Left renal cortex interstitium (tissue), 4 donors: Measurements from ENCODE around the gene ZBTB20. TPM values are rescaled to one million over a fixed set of nuclear protein-coding genes. Genes with fewer than 3 reads are reported as not detected.

Source experiments
- DNase-seq, 4 donors: peaks; one replicate each; pipeline ENCODE4 v3.0.0-alpha.2; 2013; ENCODE audit warnings: low read depth in 4 of 4, low spot score in 2 of 4, missing footprints in 1 of 4
- polyA plus RNA-seq, 4 donors: library from polyadenylated mRNA; unstranded; fragments of 120-200 nt; gene quantifications; one replicate each; pipeline ENCODE4 v1.2.1, GENCODE V29; 2013; ENCODE audit not compliant: insufficient read length in 4 of 4

Gene ZBTB20
- polyA plus RNA-seq, 4 donors = 4.5 to 6.5 (median 5.8) TPM

GRCh38 chr3:114727373-114727772 lies 419.7 kb downstream of the ZBTB20 start:
- no peak for DNase-seq

- DNase-seq = no peak
Observed at GRCh38 chr3:114725966-114726365, 421.1 kb downstream of the ZBTB20 start.

GRCh38 chr3:114722530-114722929 lies 424.6 kb downstream of the ZBTB20 start:
- DNase-seq = no peak

- DNase-seq = no peak
Observed at GRCh38 chr3:114721864-114722263, 425.2 kb downstream of the ZBTB20 start.

- DNase-seq = no peak
Observed at GRCh38 chr3:114721209-114721608, 425.9 kb downstream of the ZBTB20 start.

GRCh38 chr3:114718898-114719210 lies 428.2 kb downstream of the ZBTB20 start:
- DNase-seq = peak in 1 of 4 donors; percentile 19

- no peak for DNase-seq
Observed at GRCh38 chr3:114718071-114718897, 428.8 kb downstream of the ZBTB20 start.

- DNase-seq = no peak
Observed at GRCh38 chr3:114716916-114717315, 430.2 kb downstream of the ZBTB20 start.

GRCh38 chr3:114716126-114716525 lies 431.0 kb downstream of the ZBTB20 start:
- no peak for DNase-seq

- no peak for DNase-seq
Observed at GRCh38 chr3:114714957-114715460, 432.1 kb downstream of the ZBTB20 start.

- no peak for DNase-seq
Observed at GRCh38 chr3:114714237-114714636, 432.9 kb downstream of the ZBTB20 start.

GRCh38 chr3:114712728-114713492 lies 434.2 kb downstream of the ZBTB20 start:
- no peak for DNase-seq

- no peak for DNase-seq
Observed at GRCh38 chr3:114711321-114711886, 435.7 kb downstream of the ZBTB20 start.

GRCh38 chr3:114709102-114709501 lies 438.0 kb downstream of the ZBTB20 start:
- DNase-seq = no peak

- no peak for DNase-seq
Observed at GRCh38 chr3:114707252-114707860, 439.7 kb downstream of the ZBTB20 start.

- DNase-seq = no peak
Observed at GRCh38 chr3:114706591-114707232, 440.4 kb downstream of the ZBTB20 start.

- no peak for DNase-seq
Observed at GRCh38 chr3:114700637-114701234, 446.4 kb downstream of the ZBTB20 start.

- DNase-seq = no peak
Observed at GRCh38 chr3:114698146-114699105, 448.7 kb downstream of the ZBTB20 start.

- no peak for DNase-seq
Observed at GRCh38 chr3:114697401-114697800, 449.7 kb downstream of the ZBTB20 start.
